ENCODE results near the gene LCN2. TPM values are rescaled to one million over a fixed set of nuclear protein-coding genes. Genes with fewer than 3 reads are reported as not detected.

The LCN2 gene
- total RNA-seq, 1 donor from 2014 or later = 45.7 TPM

DNA sequence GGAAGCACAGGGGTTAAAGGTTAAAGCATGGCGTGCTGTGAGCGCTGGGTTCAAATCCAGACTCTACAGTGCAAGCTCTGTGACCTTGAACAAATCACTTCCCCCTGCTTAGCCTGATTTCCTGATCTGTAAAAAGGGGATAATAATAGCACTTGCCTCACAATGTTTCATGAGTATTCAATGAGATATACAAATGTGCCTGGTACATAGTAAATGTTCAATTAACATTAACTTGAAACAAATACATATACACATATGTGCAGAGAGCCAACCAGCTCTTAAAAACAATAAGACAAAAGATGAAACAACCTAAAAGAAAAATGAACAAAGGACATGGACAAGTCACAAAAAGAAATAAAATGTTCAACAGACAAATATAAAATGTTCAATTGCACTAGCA, 38.1 kb downstream of the LCN2 start:
- no peak overlapping the region for H3K4me3 ChIP-seq (ENCODE audit: low read depth, low read length)
- TF ChIP-seq, protein P1, sequence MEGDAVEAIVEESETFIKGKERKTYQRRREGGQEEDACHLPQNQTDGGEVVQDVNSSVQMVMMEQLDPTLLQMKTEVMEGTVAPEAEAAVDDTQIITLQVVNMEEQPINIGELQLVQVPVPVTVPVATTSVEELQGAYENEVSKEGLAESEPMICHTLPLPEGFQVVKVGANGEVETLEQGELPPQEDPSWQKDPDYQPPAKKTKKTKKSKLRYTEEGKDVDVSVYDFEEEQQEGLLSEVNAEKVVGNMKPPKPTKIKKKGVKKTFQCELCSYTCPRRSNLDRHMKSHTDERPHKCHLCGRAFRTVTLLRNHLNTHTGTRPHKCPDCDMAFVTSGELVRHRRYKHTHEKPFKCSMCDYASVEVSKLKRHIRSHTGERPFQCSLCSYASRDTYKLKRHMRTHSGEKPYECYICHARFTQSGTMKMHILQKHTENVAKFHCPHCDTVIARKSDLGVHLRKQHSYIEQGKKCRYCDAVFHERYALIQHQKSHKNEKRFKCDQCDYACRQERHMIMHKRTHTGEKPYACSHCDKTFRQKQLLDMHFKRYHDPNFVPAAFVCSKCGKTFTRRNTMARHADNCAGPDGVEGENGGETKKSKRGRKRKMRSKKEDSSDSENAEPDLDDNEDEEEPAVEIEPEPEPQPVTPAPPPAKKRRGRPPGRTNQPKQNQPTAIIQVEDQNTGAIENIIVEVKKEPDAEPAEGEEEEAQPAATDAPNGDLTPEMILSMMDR (conservative IDR thresholded peaks at IDR 0.05; ENCODE audit: low read depth, low read length) = no peak
- DNase-seq (ENCODE audit: low read depth) = no peak

DNA sequence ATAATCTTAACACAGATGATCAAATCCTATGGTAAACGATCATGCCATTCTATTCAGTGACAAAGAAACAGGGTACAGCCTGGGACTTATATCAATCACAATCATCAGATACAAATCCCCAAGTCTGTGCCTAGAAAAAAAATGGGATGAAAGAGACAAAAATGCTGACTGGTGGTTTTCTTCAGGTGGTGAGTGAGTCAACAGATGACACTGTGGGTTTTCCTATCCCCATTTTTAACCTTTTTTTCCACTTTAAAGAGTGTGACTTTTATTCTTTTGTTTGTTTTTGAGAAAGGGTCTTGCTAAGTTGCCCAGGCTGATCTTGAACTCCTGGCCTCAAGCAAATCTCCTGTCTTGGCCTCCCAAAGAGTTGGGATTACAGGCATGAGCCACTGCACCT, 39.0 kb downstream of the LCN2 start:
- DNase-seq (ENCODE audit: low read depth) = no peak
- no peak overlapping the region for H3K4me3 ChIP-seq (ENCODE audit: low read depth, low read length)
- TF ChIP-seq, protein P1 (conservative IDR thresholded peaks at IDR 0.05; ENCODE audit: low read depth, low read length) = no peak

DNA sequence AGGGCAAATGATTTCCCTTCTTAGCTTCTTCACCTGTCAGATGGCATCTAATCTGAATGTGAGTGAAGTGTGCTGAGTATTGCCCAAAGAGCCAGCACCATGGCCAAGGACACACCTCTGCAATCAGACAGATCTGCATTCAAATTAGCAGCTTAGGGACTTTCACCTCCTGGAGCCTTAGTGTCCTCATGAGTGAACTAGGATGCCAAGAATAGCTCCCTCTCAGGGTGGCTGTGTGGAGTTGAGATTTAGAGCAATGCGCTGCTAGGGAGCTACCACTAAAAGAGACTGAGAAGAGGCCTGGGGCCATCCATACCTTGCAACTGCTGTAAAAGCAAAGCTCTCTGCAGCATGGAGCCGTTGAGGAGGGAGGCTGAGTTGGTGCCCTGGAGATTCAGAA, 40.8 kb downstream of the LCN2 start:
- TF ChIP-seq, protein P1 (conservative IDR thresholded peaks at IDR 0.05; ENCODE audit: low read depth, low read length) = no peak
- peak overlapping the region; percentile 92 for H3K4me3 ChIP-seq (ENCODE audit: low read depth, low read length)
- no peak for DNase-seq (ENCODE audit: low read depth)

DNA sequence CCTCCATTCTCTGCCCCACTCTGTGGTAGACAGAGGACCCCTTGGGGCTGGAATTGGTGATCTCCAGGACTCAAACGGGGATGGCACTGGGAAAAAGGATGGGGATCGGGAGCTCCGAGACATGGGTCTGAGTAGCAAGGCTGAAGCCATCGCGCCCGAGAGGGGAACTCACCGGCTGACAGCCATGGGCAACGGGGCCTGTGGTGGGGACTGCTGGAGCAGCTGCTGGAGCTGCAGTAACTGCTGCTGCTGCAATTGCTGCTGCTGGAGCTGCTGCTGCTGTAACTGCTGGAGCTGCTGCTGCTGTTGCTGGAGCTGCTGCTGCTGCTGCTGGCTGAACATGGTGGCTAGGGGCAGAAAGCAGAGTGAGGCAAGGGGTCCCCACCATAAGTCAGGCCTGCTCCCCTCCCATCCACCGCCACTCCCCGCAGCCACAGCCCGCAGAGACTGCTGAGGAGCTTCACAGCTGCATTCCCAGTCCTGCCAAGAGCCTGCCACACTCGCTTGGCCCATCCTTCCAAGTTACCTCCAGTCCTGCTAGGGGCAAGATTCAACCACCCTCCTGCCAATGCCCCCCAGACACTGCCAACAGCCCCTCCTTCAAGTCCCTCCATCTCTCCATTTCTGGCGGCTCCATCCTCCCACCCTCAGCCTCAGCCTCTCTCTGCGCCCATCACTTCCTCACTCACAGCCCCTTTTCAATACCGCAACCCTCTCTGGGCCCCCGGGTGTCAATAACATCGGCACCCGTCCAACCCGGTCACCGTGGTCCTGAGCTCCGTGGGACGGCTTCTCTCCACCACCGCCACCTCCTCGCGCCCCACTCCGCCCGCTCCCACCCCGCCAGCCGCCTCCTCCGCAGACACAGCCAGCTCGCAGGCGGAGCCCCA, 41.5 kb downstream of the LCN2 start:
- peak overlapping the region; percentile 92 for H3K4me3 ChIP-seq (ENCODE audit: low read depth, low read length)
- TF ChIP-seq, protein P1 (conservative IDR thresholded peaks at IDR 0.05; ENCODE audit: low read depth, low read length) = no peak
- DNase-seq (ENCODE audit: low read depth) = no peak

DNA sequence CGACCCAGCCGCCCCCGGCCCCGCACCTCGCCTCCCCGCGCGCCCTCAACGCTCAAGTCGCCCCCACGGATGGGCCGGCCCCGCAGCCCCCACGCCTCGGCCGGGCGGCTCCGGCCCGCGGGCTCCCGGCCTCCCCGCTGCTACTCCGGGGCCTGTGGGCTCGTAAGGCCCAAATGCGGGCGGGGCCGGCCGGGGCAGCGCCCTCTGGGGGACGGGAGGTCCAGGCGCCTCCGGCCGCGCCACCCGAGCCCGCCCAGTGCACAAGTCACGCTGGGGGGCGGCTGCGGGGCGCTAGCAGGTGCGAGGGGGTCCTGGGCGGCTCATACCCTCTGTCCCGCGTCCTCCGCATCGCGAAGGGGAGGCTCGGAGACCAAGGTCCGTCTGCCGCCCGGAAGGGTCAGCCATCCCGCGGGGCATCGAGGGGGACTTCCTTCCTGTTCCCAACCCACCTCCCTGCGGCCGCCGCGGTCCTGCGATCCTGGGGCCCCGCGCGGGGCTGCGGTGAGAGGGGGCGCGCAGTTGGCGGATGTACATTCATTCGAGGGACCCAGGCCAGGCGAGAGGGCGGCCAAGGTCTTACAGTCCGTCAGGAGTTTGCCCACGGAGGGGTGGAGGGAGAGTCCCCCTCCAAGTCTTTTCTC, 42.3 kb downstream of the LCN2 start, which contains the start of gene CIZ1:
CIZ1 (minus strand) TSS at position 167 of the 641 bp plus-strand sequence. CDS start 715 bp downstream, outside the sequence.
- TF ChIP-seq, protein P1 (conservative IDR thresholded peaks at IDR 0.05; ENCODE audit: low read depth, low read length) = peak; percentile 65
- peak within 1 kb of the TSS; percentile 92 for H3K4me3 ChIP-seq (ENCODE audit: low read depth, low read length)
- no peak for DNase-seq (ENCODE audit: low read depth)

DNA sequence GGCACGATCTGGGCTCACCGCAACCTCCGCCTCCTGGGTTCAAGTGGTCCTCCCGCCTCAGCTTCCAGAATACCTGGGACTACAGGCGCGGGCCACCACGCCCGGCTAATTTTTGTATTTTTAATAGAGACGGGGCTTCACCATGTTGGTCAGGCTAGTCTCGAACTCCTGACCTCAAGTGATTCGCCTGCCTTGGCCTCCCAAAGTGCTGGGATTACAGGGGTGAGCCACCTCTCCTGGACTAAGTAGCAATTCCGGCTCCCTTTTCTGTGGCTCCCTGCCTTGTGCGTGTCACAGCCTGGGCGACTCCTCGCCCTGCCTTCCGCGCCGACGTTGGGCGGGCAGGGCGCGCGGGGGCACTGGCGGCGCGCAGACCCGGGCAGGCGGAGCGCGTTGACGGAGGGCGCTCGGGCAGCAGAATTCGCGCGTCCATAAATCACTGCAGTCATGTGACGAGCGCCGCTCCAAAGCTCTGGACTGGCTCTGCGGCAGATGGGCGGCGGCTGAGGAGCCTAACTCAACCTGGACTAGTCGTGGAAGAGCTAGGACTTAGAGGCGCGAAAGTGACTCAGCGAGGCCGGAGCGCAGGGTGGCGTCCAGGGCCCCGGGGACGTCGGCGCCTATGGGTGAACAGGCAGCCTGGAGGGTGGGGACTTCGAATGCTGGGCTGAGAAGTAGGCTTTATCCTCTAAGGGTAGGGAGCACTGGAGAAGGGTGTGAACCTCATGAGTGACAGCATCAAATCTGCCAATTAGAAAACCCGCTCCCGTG, 43.5 kb downstream of the LCN2 start:
- TF ChIP-seq, protein P1 (conservative IDR thresholded peaks at IDR 0.05; ENCODE audit: low read depth, low read length) = peak; percentile 41
- DNase-seq (ENCODE audit: low read depth) = peak; percentile 67
- peak overlapping the region; percentile 92 for H3K4me3 ChIP-seq (ENCODE audit: low read depth, low read length)

Measured in epithelial cell of proximal tubule (primary cell).